ENCODE measurements around the gene KCNK3.

DNA sequence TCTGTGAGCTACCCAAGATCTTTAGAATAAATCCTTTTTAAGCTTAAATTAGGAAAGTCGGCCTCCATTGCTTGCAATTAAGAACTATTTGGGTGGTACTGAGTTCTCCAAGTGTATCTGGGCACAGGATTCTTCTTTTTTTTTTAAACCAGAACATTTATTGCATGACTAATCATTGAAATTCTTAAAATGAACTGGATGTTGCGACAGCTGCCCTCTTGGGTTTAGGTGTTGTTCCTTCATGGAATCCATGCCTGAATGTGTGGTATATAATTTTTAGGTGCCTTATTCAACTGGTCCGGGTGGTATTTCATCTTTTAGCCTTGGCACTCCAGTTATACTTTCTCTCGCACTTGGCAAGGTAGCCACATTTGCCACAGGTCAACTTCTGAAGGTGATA is 14.5 kb upstream of the KCNK3 start:
- TF ChIP-seq, protein P1, sequence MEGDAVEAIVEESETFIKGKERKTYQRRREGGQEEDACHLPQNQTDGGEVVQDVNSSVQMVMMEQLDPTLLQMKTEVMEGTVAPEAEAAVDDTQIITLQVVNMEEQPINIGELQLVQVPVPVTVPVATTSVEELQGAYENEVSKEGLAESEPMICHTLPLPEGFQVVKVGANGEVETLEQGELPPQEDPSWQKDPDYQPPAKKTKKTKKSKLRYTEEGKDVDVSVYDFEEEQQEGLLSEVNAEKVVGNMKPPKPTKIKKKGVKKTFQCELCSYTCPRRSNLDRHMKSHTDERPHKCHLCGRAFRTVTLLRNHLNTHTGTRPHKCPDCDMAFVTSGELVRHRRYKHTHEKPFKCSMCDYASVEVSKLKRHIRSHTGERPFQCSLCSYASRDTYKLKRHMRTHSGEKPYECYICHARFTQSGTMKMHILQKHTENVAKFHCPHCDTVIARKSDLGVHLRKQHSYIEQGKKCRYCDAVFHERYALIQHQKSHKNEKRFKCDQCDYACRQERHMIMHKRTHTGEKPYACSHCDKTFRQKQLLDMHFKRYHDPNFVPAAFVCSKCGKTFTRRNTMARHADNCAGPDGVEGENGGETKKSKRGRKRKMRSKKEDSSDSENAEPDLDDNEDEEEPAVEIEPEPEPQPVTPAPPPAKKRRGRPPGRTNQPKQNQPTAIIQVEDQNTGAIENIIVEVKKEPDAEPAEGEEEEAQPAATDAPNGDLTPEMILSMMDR (IDR thresholded peaks at IDR 0.05), result no peak
- TF ChIP-seq POLR2A (IDR thresholded peaks at IDR 0.05) (no peak), EP300 (IDR thresholded peaks at IDR 0.05) (no peak)

Data from ovary (tissue), 3 donors.